ENCODE data around the gene FMO1. TPM values are rescaled to one million over a fixed set of nuclear protein-coding genes. Genes with fewer than 3 reads are reported as not detected.
"Not testable (repeated sequence)": the region's sequence is repeated elsewhere in the genome, so short reads cannot be mapped to it uniquely, and the experiment has no call there.

FMO1 gene
- total RNA-seq, 1 experiment from 2014 or later = not detected

DNA sequence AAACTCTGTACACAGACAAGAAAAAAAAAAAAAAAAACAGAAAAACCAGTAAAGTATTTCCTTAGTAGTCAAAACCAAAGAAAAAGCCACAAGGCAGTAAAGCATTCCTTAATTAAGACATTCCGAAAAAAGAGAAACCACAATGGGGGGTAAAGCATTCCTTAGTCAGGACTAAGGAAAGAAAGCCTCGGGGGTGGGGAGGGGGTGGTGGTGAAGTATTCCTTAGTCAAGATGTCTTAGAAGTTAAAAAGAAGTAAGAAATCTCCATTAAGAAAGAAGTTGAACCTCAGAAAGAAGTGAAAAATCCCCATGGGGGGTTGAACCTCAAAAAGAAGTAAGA, 28.2 kb upstream of the FMO1 start:
- no TSS peak for BruUV-seq (replicated peaks)
- Mint-ChIP-seq H3K36me3 (ENCODE audit: insufficient read depth, unreplicated experiment) (no peaks in the 10 kb centered on the region), H3K4me1 (ENCODE audit: insufficient read depth, unreplicated experiment) (peaks cover 61% of the 10 kb centered on the region), H3K27me3 (ENCODE audit: insufficient read depth, unreplicated experiment) (no peaks in the 10 kb centered on the region), H3K9me3 (ENCODE audit: unreplicated experiment) (no peaks in the 10 kb centered on the region), H3K4me3 (ENCODE audit: unreplicated experiment) (peak overlapping the region; percentile 7), H3K27ac (ENCODE audit: low read depth, unreplicated experiment) (peak overlapping the region; percentile 98)
- intact Hi-C loops (cut with micrococcal nuclease) = no loop called here
- CTCF ChIA-PET = interaction anchor here (0.6 to 4.2 kb wide), 5 partner anchors 94 to 375 kb away, joined by 3 to 24 read pairs (median 4); partner anchors contain the start of gene FMO4
- POLR2A ChIA-PET = interaction anchor here (0.6 to 0.7 kb wide), 2 partner anchors 21 to 265 kb away, joined by 3 read pairs; no protein-coding TSS in a partner anchor
- TF ChIP-seq, protein P1, sequence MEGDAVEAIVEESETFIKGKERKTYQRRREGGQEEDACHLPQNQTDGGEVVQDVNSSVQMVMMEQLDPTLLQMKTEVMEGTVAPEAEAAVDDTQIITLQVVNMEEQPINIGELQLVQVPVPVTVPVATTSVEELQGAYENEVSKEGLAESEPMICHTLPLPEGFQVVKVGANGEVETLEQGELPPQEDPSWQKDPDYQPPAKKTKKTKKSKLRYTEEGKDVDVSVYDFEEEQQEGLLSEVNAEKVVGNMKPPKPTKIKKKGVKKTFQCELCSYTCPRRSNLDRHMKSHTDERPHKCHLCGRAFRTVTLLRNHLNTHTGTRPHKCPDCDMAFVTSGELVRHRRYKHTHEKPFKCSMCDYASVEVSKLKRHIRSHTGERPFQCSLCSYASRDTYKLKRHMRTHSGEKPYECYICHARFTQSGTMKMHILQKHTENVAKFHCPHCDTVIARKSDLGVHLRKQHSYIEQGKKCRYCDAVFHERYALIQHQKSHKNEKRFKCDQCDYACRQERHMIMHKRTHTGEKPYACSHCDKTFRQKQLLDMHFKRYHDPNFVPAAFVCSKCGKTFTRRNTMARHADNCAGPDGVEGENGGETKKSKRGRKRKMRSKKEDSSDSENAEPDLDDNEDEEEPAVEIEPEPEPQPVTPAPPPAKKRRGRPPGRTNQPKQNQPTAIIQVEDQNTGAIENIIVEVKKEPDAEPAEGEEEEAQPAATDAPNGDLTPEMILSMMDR (IDR thresholded peaks at IDR 0.05; ENCODE audit: unreplicated experiment) = no peak
- DNase-seq (ENCODE audit: unreplicated experiment) = peak; percentile 40

DNA sequence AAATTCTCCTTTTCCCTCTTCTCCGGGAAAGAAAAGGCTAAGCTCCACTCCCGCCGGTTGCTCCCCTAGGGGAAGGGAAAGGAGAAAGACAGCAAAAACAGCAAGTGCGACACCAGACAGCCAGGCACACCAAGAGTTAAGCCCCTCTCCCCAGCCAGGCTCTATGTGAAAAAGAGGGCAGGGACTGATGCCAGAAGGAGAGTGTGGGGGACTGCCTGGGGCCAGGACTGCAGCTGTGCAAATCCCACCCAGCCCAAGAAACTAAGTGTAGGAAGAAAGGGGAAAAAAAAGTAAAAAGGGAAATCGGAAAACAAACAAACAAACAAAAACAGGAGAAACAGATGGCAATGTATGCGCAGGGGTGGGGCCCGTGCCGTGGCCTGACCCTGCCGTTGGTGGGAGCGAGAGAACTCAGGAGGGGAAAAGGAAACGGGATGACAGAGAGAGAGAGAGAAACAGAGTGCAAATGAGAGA, 27.7 kb upstream of the FMO1 start:
- H3K27me3 Mint-ChIP-seq (ENCODE audit: insufficient read depth, unreplicated experiment) = no peaks in the 10 kb centered on the region
- H3K9me3 Mint-ChIP-seq (ENCODE audit: unreplicated experiment) = no peaks in the 10 kb centered on the region
- H3K36me3 Mint-ChIP-seq (ENCODE audit: insufficient read depth, unreplicated experiment) = no peaks in the 10 kb centered on the region
- CTCF ChIA-PET = interaction anchor here (0.6 to 9.4 kb wide), 8 partner anchors 23 to 375 kb away, joined by 3 to 181 read pairs (median 4); partner anchors contain the start of genes FMO1 and FMO4
- no TSS peak for BruUV-seq (replicated peaks)
- H3K4me1 Mint-ChIP-seq (ENCODE audit: insufficient read depth, unreplicated experiment) = peaks cover 61% of the 10 kb centered on the region
- peak overlapping the region; percentile 98 for H3K27ac Mint-ChIP-seq (ENCODE audit: low read depth, unreplicated experiment)
- TF ChIP-seq, protein P1 (IDR thresholded peaks at IDR 0.05; ENCODE audit: unreplicated experiment) = no peak
- DNase-seq (ENCODE audit: unreplicated experiment) = no peak
- peak overlapping the region; percentile 70 for H3K4me3 Mint-ChIP-seq (ENCODE audit: unreplicated experiment)
- POLR2A ChIA-PET = interaction anchor here (0.6 to 0.7 kb wide), 2 partner anchors 21 to 264 kb away, joined by 3 read pairs; no protein-coding TSS in a partner anchor
- intact Hi-C loops (cut with micrococcal nuclease) = no loop called here

DNA sequence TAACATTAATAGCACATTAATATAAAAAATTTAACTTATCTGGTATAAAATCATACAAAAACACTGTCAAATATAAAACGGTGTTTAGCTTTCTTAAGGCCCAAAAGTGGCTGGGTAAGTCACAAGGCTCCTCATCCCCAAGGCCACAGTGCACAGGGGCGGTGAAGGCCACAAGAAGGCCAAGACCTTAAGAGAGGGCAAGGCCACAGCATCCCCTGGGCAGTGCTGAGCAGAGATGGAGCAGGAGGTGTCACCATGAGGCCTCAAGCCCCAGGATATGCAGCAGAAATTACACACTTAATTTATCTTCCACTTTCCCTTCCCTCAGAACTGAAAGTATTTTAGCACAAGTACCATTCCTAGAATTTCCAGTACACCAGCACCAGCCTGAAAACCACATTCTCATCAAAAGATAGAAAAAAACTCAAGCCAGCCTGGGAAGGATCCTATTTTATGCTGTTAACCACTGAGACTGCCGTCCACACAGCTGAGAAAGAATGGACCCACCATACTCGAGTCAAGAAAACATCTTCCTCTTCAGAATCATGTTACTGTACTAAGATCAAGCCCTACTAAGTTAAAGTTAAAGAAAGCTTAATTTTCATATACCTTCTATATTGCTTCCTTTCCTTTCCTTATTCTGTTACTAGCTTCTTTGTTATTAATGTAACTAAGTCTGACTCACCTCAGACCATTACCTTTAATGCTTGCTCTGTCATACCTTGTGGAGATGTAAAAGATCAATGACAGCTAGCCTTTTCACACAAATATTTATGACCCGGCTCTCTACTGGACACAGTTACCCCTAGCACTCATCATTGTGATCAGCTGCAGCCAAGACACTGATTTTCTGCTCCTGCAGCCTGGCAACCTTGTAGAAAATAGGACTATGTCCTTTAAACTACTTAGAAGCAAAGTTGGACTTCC, 26.4 kb upstream of the FMO1 start:
- ChIA-PET CTCF (interaction anchor here (0.5 to 9.4 kb wide), 10 partner anchors 21 to 914 kb away, joined by 3 to 181 read pairs (median 5); partner anchors contain the start of genes FMO1 and FMO4), POLR2A (interaction anchor here (0.6 to 1.1 kb wide), 6 partner anchors 17 to 1927 kb away, joined by 3 to 4 read pairs (median 3); partner anchors contain the start of gene FMO4)
- no TSS peak for BruUV-seq (replicated peaks)
- no peaks in the 10 kb centered on the region for H3K27me3 Mint-ChIP-seq (ENCODE audit: insufficient read depth, unreplicated experiment)
- H3K4me1 Mint-ChIP-seq (ENCODE audit: insufficient read depth, unreplicated experiment) = peaks cover 61% of the 10 kb centered on the region
- DNase-seq (ENCODE audit: unreplicated experiment) = no peak
- H3K4me3 Mint-ChIP-seq (ENCODE audit: unreplicated experiment) = no peak overlapping the region
- TF ChIP-seq, protein P1 (IDR thresholded peaks at IDR 0.05; ENCODE audit: unreplicated experiment) = no peak
- intact Hi-C loops (cut with micrococcal nuclease) = no loop called here
- H3K27ac Mint-ChIP-seq (ENCODE audit: low read depth, unreplicated experiment) = peak overlapping the region; percentile 82
- no peaks in the 10 kb centered on the region for H3K36me3 Mint-ChIP-seq (ENCODE audit: insufficient read depth, unreplicated experiment)
- H3K9me3 Mint-ChIP-seq (ENCODE audit: unreplicated experiment) = no peaks in the 10 kb centered on the region

- no peaks in the 10 kb centered on the region for H3K9me3 Mint-ChIP-seq (ENCODE audit: unreplicated experiment)
- H3K27ac Mint-ChIP-seq (ENCODE audit: low read depth, unreplicated experiment) = peak overlapping the region; percentile 36
These were observed 25.4 kb upstream of the FMO1 start for GRCh38 chr1:171222936-171223335.

GRCh38 chr1:171224257-171224656, 24.0 kb upstream of the FMO1 start:
- H3K9me3 Mint-ChIP-seq (ENCODE audit: unreplicated experiment); BruUV-seq (replicated peaks); H3K4me3 Mint-ChIP-seq (ENCODE audit: unreplicated experiment); H3K36me3 Mint-ChIP-seq (ENCODE audit: insufficient read depth, unreplicated experiment); DNase-seq (ENCODE audit: unreplicated experiment); intact Hi-C loops (cut with micrococcal nuclease); H3K27me3 Mint-ChIP-seq (ENCODE audit: insufficient read depth, unreplicated experiment): not testable (repeated sequence)
- peak overlapping the region; percentile 84 for H3K27ac Mint-ChIP-seq (ENCODE audit: low read depth, unreplicated experiment)
- H3K4me1 Mint-ChIP-seq (ENCODE audit: insufficient read depth, unreplicated experiment) = peaks cover 42% of the 10 kb centered on the region
- ChIA-PET POLR2A (interaction anchor here (0.7 kb wide), 1 partner anchor 369 kb away, joined by 3 read pairs; no protein-coding TSS in a partner anchor), CTCF (interaction anchor here (1.0 to 9.4 kb wide), 6 partner anchors 20 to 257 kb away, joined by 3 to 181 read pairs (median 22); partner anchors contain the start of gene FMO1)

More at GRCh38 chr1:171222936-171223335, 25.4 kb upstream of the FMO1 start:
- Mint-ChIP-seq H3K36me3 (ENCODE audit: insufficient read depth, unreplicated experiment) (no peaks in the 10 kb centered on the region), H3K27me3 (ENCODE audit: insufficient read depth, unreplicated experiment) (no peaks in the 10 kb centered on the region), H3K4me3 (ENCODE audit: unreplicated experiment) (no peak overlapping the region), H3K4me1 (ENCODE audit: insufficient read depth, unreplicated experiment) (peaks cover 54% of the 10 kb centered on the region)
- BruUV-seq (replicated peaks) = no TSS peak
- ChIA-PET POLR2A (interaction anchor here (0.6 to 1.1 kb wide), 3 partner anchors 31 to 91 kb away, joined by 3 to 4 read pairs (median 4); partner anchors contain the start of gene FMO4), CTCF (interaction anchor here (0.6 to 9.4 kb wide), 10 partner anchors 9 to 256 kb away, joined by 3 to 181 read pairs (median 5); partner anchors contain the start of genes FMO1 and FMO4)
- TF ChIP-seq, protein P1 (IDR thresholded peaks at IDR 0.05; ENCODE audit: unreplicated experiment) = no peak
- intact Hi-C loops (cut with micrococcal nuclease) = no loop called here
- DNase-seq (ENCODE audit: unreplicated experiment) = no peak

Data from MCF 10A (cell line).